HepG2 (cell line): Measurements from ENCODE around the gene KTI12. TPM values are rescaled to one million over a fixed set of nuclear protein-coding genes. Genes with fewer than 3 reads are reported as not detected.

Experiments
- BORCS8-MEF2B ChIP-seq: sonication (generic); formaldehyde crosslinking; IDR thresholded peaks from 2 replicates; pipeline ENCODE4 v1.8.0; 2022; ENCODE audit warnings: mild to moderate bottlenecking, missing genetic modification reagents
- PAWR ChIP-seq: sonication (generic); formaldehyde crosslinking; IDR thresholded peaks from 2 replicates; pipeline ENCODE4 v1.4.0; 2020; ENCODE audit warnings: missing genetic modification reagents, mild to moderate bottlenecking, borderline replicate concordance
- PHB2 ChIP-seq: fragments of 450-650 bp; IDR thresholded peaks from 2 replicates; pipeline ENCODE4 v1.6.1; 2018; ENCODE audit not compliant: partially characterized antibody
- SRSF9 ChIP-seq: fragments of 200-400 bp; formaldehyde crosslinking; IDR thresholded peaks from 2 replicates; pipeline ENCODE4 v1.6.1; 2018; ENCODE audit warnings: borderline replicate concordance, mild to moderate bottlenecking, low read depth, low read length; ENCODE audit not compliant: insufficient read depth, poor library complexity, severe bottlenecking
- TSC22D2 ChIP-seq: sonication (generic); formaldehyde crosslinking; IDR thresholded peaks from 2 replicates; pipeline ENCODE4 v1.5.1; 2020; ENCODE audit warnings: missing genetic modification reagents, mild to moderate bottlenecking, borderline replicate concordance
- UBTF ChIP-seq: sonication (generic); formaldehyde crosslinking; IDR thresholded peaks from 2 replicates; pipeline ENCODE4 v1.4.0; 2020; ENCODE audit warnings: mild to moderate bottlenecking, missing genetic modification reagents
- XBP1 ChIP-seq: sonication (generic); formaldehyde crosslinking; IDR thresholded peaks from 2 replicates; pipeline ENCODE4 v1.5.0; 2020; ENCODE audit warnings: missing genetic modification reagents
- ZBTB8A ChIP-seq: sonication (generic); formaldehyde crosslinking; IDR thresholded peaks from 2 replicates; pipeline ENCODE4 v1.4.0; 2020; ENCODE audit warnings: mild to moderate bottlenecking, low read depth, missing genetic modification reagents, borderline replicate concordance
- ZNF850 ChIP-seq: sonication (generic); formaldehyde crosslinking; conservative IDR thresholded peaks from 2 replicates; pipeline ENCODE4 v1.9.0; 2021; ENCODE audit warnings: mild to moderate bottlenecking, missing genetic modification reagents
- polyA plus RNA-seq, 8 experiments: library from polyadenylated mRNA; depleted of rRNA in 3 of 8; stranded (reverse) in 7 of 8; unstranded in 1 of 8; fragments of >200 nt; fragmentation: Illumina TruSeq in 4 of 8; extraction: Trizol in 4 of 8; gene quantifications; 2 replicates each; pipeline versions ENCODE4 v1.2.1 to v1.2.3, GENCODE V29; 2011 to 2016; ENCODE audit warnings: low read depth in 4 of 8, missing spikeins in 1 of 8, mixed read lengths in 1 of 8; ENCODE audit not compliant: insufficient read depth in 1 of 8
- total RNA-seq, 5 experiments: library from RNA; depleted of rRNA; stranded (reverse); fragments of >200 nt; fragmentation: Illumina TruSeq; extraction: Trizol; gene quantifications; 2 replicates each; pipeline ENCODE4 v1.2.3, GENCODE V29; 2016; ENCODE audit warnings: low read depth in 1 of 5
- TF ChIP-seq, protein P1 (sequence below): fragments of 450-650 bp; IDR thresholded peaks from 2 replicates; pipeline ENCODE4 v1.6.1; 2017; ENCODE audit warnings: mild to moderate bottlenecking
- TF ChIP-seq, protein P2 (sequence below): sonication (generic); formaldehyde crosslinking; IDR thresholded peaks from 2 replicates; pipeline ENCODE4 v1.5.0; 2020; ENCODE audit warnings: mild to moderate bottlenecking, missing genetic modification reagents
- TF ChIP-seq, protein P3 (sequence below): IDR thresholded peaks from 2 replicates; pipeline ENCODE4 v1.6.1; 2016; ENCODE audit warnings: missing biosample characterization, missing genetic modification reagents, low read depth
- TF ChIP-seq, protein P4 (sequence below): sonication (generic); formaldehyde crosslinking; IDR thresholded peaks from 2 replicates; pipeline ENCODE4 v1.5.1; 2020; ENCODE audit warnings: mild to moderate bottlenecking, moderate library complexity, missing genetic modification reagents
- TF ChIP-seq, protein P5 (sequence below): sonication (generic); formaldehyde crosslinking; IDR thresholded peaks from 2 replicates; pipeline ENCODE4 v1.8.0; 2022; ENCODE audit warnings: missing genetic modification reagents, mild to moderate bottlenecking, borderline replicate concordance

Gene KTI12
- total and polyA plus RNA-seq, 2 of the 13 experiments (the other 11 are each of a cell fraction or from before 2014, with no cell fraction given): 7.4 to 10.2 TPM

DNA sequence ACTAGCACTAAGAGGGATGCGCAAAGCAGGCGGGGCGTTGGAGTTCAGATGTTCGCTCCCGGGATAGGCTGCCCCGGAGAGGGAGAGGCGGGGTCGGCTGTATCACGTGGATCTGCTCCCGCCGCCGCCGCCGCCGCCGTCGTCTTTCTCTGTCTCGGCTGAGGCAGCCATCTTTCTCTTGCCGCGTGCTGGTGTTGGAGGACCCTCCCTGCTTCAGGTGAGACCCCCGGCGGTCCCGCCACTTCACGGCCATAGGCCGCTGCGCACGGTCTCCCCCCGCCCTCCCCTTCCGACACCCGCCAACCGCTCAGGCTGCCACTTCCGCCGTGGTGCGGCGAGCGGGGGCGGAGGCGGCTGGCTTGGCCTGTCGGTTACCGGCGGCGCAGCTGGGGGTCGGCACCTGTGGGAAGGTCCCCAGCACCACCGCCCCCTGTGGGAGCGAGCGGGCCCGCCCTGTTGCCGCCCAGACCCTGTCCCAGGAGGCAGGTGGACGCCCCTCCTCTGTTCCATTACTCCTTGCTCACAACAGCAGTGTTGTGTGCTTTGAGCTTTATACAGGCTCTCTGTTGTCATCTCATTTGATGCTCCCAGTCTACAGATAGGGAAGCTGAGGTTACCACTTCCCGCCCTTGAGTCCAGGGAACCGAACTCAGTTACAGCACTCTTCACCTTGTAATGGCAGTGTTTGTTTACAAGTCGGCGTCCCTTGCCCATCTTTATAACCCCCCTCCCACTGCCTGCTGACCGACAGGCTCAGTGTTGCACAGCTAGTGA is 22.7 kb upstream of the KTI12 start, which contains the start of gene BTF3L4 (continued):
- TF ChIP-seq SRSF9 (no peak), XBP1 (CRISPR knock-in tag) (no peak), PAWR (CRISPR knock-in tag) (no peak), PHB2 (no peak), ZNF850 (CRISPR knock-in tag) (no peak), BORCS8-MEF2B (CRISPR knock-in tag) (0 out of 2 replicates have a peak, but pooled peaks have one; percentile 71), TSC22D2 (CRISPR knock-in tag) (no peak), ZBTB8A (CRISPR knock-in tag) (no peak), UBTF (CRISPR knock-in tag) (peak; percentile 76)
- TF ChIP-seq, protein P1, sequence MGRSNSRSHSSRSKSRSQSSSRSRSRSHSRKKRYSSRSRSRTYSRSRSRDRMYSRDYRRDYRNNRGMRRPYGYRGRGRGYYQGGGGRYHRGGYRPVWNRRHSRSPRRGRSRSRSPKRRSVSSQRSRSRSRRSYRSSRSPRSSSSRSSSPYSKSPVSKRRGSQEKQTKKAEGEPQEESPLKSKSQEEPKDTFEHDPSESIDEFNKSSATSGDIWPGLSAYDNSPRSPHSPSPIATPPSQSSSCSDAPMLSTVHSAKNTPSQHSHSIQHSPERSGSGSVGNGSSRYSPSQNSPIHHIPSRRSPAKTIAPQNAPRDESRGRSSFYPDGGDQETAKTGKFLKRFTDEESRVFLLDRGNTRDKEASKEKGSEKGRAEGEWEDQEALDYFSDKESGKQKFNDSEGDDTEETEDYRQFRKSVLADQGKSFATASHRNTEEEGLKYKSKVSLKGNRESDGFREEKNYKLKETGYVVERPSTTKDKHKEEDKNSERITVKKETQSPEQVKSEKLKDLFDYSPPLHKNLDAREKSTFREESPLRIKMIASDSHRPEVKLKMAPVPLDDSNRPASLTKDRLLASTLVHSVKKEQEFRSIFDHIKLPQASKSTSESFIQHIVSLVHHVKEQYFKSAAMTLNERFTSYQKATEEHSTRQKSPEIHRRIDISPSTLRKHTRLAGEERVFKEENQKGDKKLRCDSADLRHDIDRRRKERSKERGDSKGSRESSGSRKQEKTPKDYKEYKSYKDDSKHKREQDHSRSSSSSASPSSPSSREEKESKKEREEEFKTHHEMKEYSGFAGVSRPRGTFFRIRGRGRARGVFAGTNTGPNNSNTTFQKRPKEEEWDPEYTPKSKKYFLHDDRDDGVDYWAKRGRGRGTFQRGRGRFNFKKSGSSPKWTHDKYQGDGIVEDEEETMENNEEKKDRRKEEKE: no peak
- TF ChIP-seq, protein P2, sequence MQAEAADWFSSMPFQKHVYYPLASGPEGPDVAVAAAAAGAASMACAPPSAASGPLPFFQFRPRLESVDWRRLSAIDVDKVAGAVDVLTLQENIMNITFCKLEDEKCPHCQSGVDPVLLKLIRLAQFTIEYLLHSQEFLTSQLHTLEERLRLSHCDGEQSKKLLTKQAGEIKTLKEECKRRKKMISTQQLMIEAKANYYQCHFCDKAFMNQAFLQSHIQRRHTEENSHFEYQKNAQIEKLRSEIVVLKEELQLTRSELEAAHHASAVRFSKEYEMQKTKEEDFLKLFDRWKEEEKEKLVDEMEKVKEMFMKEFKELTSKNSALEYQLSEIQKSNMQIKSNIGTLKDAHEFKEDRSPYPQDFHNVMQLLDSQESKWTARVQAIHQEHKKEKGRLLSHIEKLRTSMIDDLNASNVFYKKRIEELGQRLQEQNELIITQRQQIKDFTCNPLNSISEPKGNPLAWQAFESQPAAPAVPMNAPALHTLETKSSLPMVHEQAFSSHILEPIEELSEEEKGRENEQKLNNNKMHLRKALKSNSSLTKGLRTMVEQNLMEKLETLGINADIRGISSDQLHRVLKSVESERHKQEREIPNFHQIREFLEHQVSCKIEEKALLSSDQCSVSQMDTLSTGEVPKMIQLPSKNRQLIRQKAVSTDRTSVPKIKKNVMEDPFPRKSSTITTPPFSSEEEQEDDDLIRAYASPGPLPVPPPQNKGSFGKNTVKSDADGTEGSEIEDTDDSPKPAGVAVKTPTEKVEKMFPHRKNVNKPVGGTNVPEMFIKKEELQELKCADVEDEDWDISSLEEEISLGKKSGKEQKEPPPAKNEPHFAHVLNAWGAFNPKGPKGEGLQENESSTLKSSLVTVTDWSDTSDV: no peak
- TF ChIP-seq, protein P3, sequence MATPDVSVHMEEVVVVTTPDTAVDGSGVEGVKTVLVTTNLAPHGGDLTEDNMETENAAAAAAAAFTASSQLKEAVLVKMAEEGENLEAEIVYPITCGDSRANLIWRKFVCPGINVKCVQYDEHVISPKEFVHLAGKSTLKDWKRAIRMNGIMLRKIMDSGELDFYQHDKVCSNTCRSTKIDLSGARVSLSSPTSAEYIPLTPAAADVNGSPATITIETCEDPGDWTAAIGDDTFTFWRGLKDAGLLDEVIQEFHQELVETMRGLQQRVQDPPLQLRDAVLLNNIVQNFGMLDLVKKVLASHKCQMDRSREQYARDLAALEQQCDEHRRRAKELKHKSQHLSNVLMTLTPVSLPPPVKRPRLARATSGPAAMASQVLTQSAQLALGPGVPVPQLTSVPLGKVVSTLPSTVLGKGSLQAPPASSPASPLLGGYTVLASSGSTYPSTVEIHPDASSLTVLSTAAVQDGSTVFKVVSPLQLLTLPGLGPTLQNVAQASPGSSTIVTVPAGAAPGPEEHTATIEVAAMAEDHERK (CRISPR knock-in tag): no peak; the same call in 1 of the 2 replicates
- TF ChIP-seq, protein P4, sequence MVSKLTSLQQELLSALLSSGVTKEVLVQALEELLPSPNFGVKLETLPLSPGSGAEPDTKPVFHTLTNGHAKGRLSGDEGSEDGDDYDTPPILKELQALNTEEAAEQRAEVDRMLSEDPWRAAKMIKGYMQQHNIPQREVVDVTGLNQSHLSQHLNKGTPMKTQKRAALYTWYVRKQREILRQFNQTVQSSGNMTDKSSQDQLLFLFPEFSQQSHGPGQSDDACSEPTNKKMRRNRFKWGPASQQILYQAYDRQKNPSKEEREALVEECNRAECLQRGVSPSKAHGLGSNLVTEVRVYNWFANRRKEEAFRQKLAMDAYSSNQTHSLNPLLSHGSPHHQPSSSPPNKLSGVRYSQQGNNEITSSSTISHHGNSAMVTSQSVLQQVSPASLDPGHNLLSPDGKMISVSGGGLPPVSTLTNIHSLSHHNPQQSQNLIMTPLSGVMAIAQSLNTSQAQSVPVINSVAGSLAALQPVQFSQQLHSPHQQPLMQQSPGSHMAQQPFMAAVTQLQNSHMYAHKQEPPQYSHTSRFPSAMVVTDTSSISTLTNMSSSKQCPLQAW (CRISPR knock-in tag): 0 out of 2 replicates have a peak, but pooled peaks have one; percentile 30
- TF ChIP-seq, protein P5, sequence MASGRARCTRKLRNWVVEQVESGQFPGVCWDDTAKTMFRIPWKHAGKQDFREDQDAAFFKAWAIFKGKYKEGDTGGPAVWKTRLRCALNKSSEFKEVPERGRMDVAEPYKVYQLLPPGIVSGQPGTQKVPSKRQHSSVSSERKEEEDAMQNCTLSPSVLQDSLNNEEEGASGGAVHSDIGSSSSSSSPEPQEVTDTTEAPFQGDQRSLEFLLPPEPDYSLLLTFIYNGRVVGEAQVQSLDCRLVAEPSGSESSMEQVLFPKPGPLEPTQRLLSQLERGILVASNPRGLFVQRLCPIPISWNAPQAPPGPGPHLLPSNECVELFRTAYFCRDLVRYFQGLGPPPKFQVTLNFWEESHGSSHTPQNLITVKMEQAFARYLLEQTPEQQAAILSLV (CRISPR knock-in tag): peak; percentile 86; the same call in 1 of the 2 replicates
